ENCODE measurements around the gene CCDC89. TPM values are rescaled to one million over a fixed set of nuclear protein-coding genes. Genes with fewer than 3 reads are reported as not detected.

CCDC89 gene
- total RNA-seq, 2 donors from 2014 or later, result 1.4 to 3.6 TPM

DNA sequence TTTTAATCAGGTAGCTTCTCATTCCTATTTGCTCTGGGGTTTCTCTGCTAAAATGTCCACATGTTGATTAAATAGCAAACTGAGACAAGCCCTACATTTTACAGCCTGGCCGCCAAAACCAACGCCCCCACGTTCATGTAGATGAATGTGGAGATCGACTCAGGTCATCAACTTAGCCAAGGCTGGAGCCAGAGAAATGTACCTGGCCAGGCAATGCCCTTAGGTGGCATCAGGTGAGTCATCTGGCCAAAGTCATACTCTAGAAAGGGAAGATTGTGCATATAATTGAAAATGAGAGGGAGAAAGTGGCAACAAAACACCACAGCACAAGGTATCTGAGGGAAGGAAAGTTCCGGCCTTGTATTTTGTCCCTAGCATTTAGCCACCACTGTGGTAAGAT, 37.1 kb upstream of the CCDC89 start:
- H3K4me1 ChIP-seq (replicated peaks), result no peaks in the 10 kb centered on the region
- 81% methylated on average over 5 of the region's 5 CpGs for WGBS
- TF ChIP-seq POLR2A (IDR thresholded peaks at IDR 0.05), result no peak
- no peak for TF ChIP-seq POLR2AphosphoS5 (IDR thresholded peaks at IDR 0.05)
- TF ChIP-seq, protein P1, sequence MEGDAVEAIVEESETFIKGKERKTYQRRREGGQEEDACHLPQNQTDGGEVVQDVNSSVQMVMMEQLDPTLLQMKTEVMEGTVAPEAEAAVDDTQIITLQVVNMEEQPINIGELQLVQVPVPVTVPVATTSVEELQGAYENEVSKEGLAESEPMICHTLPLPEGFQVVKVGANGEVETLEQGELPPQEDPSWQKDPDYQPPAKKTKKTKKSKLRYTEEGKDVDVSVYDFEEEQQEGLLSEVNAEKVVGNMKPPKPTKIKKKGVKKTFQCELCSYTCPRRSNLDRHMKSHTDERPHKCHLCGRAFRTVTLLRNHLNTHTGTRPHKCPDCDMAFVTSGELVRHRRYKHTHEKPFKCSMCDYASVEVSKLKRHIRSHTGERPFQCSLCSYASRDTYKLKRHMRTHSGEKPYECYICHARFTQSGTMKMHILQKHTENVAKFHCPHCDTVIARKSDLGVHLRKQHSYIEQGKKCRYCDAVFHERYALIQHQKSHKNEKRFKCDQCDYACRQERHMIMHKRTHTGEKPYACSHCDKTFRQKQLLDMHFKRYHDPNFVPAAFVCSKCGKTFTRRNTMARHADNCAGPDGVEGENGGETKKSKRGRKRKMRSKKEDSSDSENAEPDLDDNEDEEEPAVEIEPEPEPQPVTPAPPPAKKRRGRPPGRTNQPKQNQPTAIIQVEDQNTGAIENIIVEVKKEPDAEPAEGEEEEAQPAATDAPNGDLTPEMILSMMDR (IDR thresholded peaks at IDR 0.05), result no peak
- no peaks in the 10 kb centered on the region for H3K27me3 ChIP-seq (replicated peaks; ENCODE audit: insufficient read depth)
- intact Hi-C loops (cut with DNase I), result no loop called here
- H3K9me3 ChIP-seq, result no peaks in the 10 kb centered on the region
- H3K27ac ChIP-seq, result no peak overlapping the region
- DNase-seq (ENCODE audit: low spot score), result no peak
- H3K4me3 ChIP-seq, result no peak overlapping the region
- no peaks in the 10 kb centered on the region for H3K36me3 ChIP-seq

DNA sequence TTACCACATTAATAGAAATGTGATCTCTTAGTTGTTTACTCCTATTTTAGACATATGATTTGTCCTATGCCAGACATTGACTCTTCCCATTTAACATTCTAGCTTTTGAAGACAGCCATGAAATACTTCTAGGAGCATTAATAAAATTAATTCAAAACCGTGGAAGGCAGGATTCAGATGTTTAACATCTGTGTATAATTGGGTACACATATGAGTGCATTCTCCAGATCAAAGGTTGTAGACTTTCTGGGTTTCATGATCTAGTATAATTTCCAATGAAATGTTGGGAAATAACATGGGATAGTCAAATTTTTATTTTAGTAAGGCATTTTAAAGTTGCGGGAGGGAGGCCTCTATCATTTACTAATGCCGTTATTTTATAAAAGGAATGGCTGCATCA, 35.2 kb upstream of the CCDC89 start:
- 78% methylated on average over 3 of the region's 3 CpGs for WGBS

DNA sequence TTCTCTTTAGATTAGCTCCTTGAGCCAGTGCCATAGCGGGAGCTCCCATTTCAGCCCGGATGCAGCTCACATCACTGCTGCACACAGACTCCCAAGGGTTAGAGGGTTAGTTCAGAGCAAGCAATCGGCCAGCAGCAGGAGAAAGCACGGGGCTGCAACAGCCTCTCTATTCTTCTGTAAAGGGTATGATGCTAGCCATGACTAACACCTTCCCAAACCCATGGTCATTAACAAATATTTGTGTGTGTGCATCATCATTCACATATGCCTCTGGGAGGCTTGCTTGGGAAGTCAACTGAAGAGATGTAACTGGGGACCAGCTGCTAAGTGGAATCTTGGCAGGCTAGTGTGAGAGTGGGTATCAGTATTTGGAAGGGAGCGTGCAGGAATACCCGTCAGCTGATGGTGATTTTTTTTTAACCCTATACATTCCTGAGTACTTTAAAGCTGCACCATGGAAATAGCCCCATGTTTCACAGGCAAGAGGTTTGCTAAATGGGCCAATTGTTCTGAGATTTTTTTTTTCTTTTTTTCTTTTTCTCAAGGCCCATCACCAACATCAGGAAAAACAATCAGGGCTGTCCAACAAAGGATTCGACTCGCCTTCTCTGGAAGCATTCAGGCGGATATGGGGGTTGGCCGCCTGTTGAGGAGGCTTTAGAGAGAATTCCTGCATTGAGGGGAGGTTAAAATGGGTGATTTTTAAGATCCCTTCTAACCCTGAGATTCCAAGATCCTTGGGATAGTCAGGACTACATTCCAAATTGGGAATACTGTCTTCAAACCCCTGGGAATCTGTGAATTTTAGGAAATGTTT, 33.2 kb upstream of the CCDC89 start:
- H3K27ac ChIP-seq, result no peak overlapping the region
- H3K4me1 ChIP-seq (replicated peaks), result no peaks in the 10 kb centered on the region
- no peak for TF ChIP-seq POLR2AphosphoS5 (IDR thresholded peaks at IDR 0.05)
- WGBS, result 58% methylated on average over 10 of the region's 10 CpGs
- H3K27me3 ChIP-seq (replicated peaks; ENCODE audit: insufficient read depth), result no peaks in the 10 kb centered on the region
- no peak for DNase-seq (ENCODE audit: low spot score)
- intact Hi-C loops (cut with DNase I), result no loop called here
- no peaks in the 10 kb centered on the region for H3K36me3 ChIP-seq
- H3K4me3 ChIP-seq, result no peak overlapping the region
- no peaks in the 10 kb centered on the region for H3K9me3 ChIP-seq

More for the DNA sequence above, 35.2 kb upstream of the CCDC89 start:
- Histone ChIP-seq H3K36me3 (no peaks in the 10 kb centered on the region), H3K4me3 (no peak overlapping the region), H3K4me1 (replicated peaks) (no peaks in the 10 kb centered on the region), H3K27ac (no peak overlapping the region), H3K9me3 (no peaks in the 10 kb centered on the region), H3K27me3 (replicated peaks; ENCODE audit: insufficient read depth) (no peaks in the 10 kb centered on the region)
- TF ChIP-seq, protein P1 (IDR thresholded peaks at IDR 0.05), result no peak
- TF ChIP-seq POLR2AphosphoS5 (IDR thresholded peaks at IDR 0.05) (no peak), POLR2A (IDR thresholded peaks at IDR 0.05) (no peak)
- intact Hi-C loops (cut with DNase I), result no loop called here
- DNase-seq (ENCODE audit: low spot score), result no peak

DNA sequence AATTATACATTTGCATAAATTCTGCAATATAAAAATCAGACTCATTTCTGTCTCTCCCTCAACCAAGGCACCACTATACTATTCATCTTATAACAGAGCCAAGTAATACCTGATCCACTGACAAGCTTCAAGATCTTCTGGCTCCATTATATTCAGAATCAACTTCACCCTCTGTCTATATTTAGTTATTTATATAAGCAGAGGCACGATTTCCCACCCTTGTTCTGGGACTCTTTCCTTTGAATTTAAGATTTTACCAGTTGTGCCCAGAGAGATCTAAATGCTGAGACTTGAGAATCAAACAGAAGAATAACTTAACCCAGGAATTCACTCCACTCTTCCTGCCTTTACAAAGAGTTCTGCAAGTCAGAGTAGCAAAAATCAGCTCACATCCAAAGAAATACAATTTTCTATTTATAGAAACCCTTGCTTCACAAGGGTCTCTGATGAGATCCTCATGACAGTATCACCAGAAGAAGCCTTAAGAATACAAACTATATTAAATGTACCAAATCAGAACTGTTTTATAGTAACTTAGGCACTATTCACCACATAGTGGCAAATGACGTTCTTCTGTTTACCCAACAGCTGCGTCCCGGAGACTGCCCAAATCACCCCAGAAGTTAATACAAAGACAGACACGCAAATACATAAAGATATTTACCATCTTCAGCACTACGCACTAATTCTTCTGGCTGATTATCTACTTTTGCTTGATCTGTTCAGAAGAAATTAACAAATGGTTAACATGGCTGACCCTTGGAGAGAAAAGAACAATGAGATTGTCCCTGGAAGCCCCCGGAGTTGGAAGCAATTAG, 32.3 kb upstream of the CCDC89 start:
- intact Hi-C loops (cut with DNase I), result no loop called here
- Histone ChIP-seq H3K27ac (no peak overlapping the region), H3K4me1 (replicated peaks) (no peaks in the 10 kb centered on the region), H3K4me3 (no peak overlapping the region), H3K27me3 (replicated peaks; ENCODE audit: insufficient read depth) (no peaks in the 10 kb centered on the region), H3K36me3 (no peaks in the 10 kb centered on the region), H3K9me3 (no peaks in the 10 kb centered on the region)
- 32% methylated on average over 7 of the region's 7 CpGs for WGBS
- TF ChIP-seq, protein P1 (IDR thresholded peaks at IDR 0.05), result no peak
- TF ChIP-seq POLR2A (IDR thresholded peaks at IDR 0.05) (no peak), POLR2AphosphoS5 (IDR thresholded peaks at IDR 0.05) (no peak)
- DNase-seq (ENCODE audit: low spot score), result no peak

DNA sequence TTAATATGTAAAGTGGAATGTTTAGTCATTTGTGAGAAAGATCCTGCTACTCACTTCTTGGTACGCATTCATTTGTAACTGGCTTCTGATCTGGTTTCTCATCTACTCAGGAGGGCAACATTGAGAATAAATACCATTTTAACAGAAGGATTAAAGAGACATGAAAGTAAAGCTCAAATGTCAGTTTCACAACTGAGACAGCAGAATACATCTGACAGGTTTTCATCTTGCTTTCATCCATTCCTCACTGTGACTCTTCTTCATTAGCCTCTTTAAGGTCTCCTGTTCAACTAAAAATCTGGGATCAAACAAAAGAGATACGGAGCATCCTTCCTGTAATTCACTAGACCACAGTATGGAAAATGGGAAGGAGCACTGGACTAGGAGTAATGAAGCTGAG, 31.4 kb upstream of the CCDC89 start:
- Histone ChIP-seq H3K4me1 (replicated peaks) (no peaks in the 10 kb centered on the region), H3K36me3 (no peaks in the 10 kb centered on the region), H3K27ac (no peak overlapping the region), H3K27me3 (replicated peaks; ENCODE audit: insufficient read depth) (no peaks in the 10 kb centered on the region), H3K4me3 (no peak overlapping the region), H3K9me3 (no peaks in the 10 kb centered on the region)
- WGBS, result 86% methylated on average over 2 of the region's 2 CpGs
- TF ChIP-seq POLR2AphosphoS5 (IDR thresholded peaks at IDR 0.05) (no peak), POLR2A (IDR thresholded peaks at IDR 0.05) (no peak)
- TF ChIP-seq, protein P1 (IDR thresholded peaks at IDR 0.05), result no peak
- intact Hi-C loops (cut with DNase I), result no loop called here
- DNase-seq (ENCODE audit: low spot score), result no peak

All from prostate gland (tissue), 2 donors.